GM21723 (cell line): ENCODE data around the gene LIPG.
"Not testable (repeated sequence)": the region's sequence is repeated elsewhere in the genome, so short reads cannot be mapped to it uniquely, and the experiment has no call there.

Source experiments
- ATAC-seq: cut with Tn5 transposase; IDR thresholded peaks from one replicate; pipeline ENCODE4 v1.9.1; 2021; ENCODE audit warnings: mild to moderate bottlenecking, moderate library complexity; ENCODE audit not compliant: unreplicated experiment

Gene LIPG

DNA sequence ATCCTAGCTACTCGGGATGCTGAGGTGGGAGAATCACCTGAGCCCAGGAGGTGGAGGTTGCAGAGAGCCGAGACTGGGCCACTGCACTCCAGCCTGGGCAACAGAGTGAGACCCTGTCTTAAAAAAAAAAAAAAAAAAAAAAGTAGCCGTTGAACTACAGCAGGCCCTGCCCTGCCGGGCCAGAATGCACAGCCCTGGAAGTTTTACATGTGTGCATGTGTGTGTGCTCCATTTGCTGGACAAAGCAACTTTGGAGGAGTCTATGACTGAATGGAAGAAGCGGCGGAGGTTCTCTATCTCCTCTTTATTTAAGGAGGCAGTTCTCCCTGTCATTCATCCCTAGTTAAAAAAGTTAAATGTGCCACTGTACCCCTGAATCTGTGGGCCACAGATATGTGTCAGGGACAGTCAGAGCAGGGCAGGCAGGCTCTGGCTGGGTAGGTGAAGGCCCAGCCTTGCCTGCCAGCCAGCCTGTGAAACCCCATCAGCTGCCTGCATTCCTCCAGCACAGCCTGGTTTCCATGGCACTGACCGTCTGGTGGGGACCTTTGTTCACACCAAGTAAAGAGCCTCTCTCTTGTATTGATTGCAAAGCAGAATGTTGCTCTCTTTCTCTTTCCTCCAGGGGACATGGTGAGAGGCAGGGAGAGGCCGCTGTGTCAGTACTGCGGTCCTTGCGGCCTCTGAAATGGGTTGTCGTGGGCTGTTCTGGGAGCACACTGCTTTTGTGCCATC lies 10.9 kb downstream of the LIPG start:
- no peak for ATAC-seq

DNA sequence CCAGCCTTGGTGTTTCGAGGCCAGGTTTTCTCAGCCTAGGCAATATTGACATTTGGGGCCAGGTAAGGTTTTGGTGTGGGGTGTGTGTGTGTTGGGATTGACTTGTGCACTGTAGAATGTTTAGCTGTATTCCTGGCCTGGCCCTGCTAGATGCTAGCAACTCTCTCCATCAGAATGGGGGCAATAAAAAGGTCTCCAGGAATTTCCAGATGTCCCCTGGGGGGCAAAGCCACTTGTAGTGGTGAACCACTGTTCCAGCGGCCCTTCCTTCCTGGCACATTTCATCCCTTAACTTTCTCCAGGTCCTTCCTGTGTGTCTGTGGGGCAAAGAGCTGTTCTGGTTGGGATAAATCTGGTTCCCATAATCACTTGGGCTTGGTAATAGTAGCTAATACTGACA lies 12.0 kb downstream of the LIPG start:
- no peak for ATAC-seq

DNA sequence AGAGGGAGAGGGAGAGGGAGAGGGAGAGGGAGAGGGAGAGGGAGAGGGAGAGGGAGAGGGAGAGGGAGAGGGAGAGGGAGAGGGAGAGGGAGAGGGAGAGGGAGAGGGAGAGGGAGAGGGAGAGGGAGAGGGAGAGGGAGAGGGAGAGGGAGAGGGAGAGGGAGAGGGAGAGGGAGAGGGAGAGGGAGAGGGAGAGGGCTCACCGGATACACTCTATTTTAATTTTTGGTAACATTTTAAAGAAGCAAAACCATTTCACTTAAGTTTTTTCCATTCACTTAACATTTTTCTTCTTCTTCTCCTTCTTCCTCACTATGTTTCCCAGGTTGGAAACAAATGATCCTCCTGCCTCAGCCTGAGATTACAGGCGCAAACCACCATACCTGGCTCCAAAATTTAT lies 17.2 kb downstream of the LIPG start:
- ATAC-seq: not testable (repeated sequence)

DNA sequence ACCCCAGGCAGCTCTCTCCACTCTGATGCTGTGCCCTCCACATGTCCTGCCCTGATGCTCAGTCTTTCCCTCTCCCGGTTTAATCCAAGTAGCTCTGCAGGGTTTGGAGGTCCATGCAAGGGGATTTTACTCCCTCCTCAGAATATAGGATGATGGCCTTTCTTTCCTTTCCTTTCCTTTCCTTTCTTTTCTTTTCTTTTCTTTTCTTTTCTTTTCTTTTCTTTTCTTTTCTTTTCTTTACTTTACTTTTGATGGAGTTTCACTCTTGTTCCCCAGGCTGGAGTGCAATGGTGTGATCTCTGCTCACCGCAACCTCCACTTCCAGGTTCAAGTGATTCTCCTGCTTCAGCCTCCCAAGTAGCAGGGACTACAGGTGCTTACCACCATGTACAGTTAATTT lies 17.7 kb downstream of the LIPG start:
- ATAC-seq: not testable (repeated sequence)

DNA sequence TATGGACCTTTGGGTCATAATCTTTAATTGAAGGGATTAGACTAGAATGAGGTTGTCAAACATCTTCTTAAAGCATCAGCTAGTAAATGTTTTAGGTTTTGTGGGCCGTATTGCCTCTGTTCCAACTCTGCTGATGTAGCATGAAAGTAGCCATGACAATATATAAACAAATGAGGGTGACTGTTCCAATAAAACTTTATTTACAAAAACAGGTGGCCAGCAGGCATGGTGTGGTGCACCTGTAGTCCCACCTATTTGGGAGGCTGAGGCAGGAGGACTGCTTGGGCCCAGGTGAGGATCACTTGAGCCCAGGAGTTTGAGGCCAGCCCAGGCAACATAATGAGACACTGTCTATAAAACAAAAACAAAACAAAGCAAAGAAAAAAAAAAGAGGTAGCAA lies 18.4 kb downstream of the LIPG start:
- no peak for ATAC-seq

DNA sequence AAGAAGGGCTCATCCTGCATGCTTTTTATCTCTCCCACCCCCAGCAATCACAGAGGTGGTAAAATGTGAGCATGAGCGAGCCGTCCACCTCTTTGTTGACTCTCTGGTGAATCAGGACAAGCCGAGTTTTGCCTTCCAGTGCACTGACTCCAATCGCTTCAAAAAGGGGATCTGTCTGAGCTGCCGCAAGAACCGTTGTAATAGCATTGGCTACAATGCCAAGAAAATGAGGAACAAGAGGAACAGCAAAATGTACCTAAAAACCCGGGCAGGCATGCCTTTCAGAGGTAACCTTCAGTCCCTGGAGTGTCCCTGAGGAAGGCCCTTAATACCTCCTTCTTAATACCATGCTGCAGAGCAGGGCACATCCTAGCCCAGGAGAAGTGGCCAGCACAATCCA lies 19.5 kb downstream of the LIPG start:
- ATAC-seq: no peak

DNA sequence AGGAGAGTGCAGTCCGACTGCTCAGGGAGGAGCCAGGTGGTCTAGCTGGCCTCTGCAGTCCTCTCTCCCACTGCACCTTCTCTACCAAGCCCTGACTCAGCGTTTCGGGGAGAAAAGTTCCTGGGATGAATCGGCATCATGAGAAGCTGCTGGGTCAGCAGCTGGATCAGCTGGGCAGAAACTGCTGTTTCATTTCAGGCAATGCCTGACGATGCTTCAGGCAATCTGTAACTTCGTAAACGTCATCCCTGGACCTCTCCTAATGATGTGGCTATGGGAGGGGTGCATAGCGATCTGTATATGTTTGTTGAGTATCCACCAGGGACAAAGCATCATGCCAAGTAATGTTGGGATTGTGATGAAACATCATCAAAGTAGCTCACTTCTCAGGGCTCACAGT lies 20.7 kb downstream of the LIPG start:
- no peak for ATAC-seq

DNA sequence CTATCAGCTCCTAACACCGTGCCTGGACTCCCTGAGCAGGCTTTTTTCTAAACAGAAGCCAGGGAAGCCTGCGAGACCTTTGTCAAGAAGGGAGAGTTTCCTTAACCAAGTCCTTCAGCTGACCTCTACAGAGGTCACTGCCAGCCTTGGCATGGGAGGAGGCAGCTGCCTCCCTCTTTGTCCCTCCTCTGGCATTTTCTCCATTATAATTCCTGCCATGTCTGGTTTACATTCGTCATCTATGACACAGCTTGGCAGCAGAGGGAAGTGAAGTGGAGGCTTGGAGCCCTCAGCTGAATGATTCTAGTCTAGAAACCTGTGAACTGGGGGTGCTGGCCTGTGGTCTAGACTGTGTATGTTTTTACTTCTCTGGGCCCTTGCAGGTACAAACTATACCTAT lies 22.5 kb downstream of the LIPG start:
- no peak for ATAC-seq

DNA sequence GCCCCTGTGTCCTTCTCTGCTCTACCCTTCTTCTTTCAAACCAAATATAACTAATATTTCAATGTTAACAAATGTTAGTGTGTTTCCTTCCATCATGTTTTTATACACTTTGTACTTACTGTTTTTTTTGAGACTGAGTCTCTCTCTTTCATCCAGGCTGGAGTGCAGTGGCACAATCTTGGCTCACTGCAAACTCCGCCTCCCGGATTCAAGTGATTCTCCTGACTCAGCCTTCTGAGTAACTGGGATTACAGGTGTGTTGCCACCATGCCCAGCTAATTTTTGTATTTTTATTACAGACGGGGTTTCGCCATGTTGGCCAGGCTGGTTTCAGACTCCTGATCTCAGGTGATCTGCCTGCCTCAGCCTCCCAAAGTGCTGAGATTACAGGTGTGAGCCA lies 23.1 kb downstream of the LIPG start:
- ATAC-seq: not testable (repeated sequence)

DNA sequence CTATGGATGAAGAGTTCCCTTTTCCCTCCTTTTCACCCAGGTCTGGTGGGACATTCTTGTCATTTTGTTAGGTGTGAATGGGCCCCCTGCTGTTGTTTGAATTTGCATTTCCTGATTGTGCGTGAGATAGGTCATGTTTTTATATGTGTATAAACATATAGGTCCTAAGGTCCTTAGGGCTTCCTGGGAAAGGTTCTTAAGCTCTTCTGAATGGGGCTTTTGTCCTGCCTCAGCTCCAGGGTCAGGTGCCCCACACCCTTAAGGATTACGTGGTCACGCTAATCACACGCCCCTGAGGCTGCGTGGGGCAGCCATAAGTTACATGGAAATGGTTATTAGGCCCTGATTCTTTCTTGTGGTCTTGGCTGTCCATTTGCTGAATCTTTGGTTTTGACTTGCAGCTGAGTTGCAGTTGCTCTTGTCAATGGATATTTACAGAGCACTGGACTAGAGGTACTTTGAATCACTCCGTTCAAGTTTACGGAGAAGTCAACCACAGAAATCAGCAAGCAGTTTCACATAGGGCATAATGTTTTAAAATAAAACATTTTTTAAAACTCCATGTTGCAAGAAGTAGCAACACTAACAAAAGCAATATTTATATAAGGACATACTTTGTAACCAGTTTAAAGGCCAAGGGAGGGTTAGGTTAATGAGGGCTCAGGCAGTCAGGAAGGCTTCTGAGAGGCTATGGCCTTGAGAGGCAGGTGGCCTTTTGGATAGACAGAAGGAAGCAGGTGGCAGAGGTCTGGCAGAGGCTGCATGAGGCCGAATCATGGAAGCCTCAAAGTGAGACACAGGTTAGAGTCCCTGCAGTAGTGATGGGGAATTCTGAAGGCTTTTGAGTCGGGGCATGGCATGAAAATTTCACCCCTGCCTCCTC lies 24.2 kb downstream of the LIPG start:
- ATAC-seq: no peak

DNA sequence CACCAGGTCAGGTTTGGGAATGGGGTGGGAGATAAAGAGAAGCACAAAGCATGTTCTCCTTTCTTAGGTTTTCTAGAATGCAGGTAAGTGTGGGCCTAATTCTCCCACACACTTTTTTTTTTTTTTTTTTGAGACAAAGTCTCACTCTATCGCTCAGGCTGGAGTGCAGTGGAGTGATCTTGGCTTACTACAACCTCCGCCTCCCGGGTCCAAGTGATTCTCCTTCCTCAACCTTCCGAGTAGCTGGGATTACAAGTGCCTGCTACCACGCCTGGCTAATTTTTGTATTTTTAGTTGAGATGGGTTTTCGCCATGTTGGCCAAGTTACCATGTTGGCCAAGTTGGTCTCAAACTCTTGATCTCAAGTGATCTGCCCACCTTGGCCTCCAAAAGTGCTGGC lies 26.3 kb downstream of the LIPG start:
- ATAC-seq: no peak

DNA sequence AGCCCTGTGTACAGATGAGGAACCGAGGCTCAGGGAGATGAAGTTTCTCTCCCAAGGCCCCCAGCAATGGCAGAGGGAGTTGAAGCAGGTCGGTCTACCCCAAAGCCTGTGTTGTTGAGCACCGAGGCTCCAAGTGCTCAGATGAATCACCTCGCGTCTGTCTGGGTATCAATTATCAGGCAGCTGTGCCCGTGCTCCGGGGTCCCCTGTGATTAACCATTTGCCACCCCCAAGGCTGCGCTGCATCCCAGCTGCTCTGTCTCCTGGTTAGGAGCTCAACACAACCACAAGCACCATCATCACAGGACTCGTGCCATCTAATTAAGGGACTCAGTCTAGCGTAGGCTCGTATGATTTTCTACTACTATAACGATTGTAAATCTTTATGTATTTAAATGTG lies 27.1 kb downstream of the LIPG start:
- no peak for ATAC-seq

DNA sequence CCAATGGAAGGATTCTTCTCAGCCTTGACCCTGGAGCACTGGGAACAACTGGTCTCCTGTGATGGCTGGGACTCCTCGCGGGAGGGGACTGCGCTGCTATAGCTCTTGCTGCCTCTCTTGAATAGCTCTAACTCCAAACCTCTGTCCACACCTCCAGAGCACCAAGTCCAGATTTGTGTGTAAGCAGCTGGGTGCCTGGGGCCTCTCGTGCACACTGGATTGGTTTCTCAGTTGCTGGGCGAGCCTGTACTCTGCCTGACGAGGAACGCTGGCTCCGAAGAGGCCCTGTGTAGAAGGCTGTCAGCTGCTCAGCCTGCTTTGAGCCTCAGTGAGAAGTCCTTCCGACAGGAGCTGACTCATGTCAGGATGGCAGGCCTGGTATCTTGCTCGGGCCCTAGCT lies 28.8 kb downstream of the LIPG start:
- ATAC-seq: no peak

DNA sequence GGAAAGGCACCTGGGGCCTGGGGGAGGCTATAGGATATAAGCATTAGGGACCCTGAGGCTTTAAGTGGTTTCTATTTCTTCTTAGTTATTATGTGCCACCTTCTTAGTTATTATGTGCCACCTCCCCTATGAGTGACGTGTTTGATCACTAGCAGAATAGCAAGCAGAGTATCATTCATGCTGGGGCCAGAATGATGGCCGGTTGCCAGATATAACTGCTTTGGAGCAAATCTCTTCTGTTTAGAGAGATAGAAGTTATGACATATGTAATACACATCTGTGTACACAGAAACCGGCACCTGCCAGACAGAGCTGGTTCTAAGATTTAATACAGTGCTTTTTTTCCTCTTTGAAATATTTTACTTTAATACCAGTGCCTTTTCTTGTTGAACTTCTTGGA lies 29.4 kb downstream of the LIPG start:
- no peak for ATAC-seq

DNA sequence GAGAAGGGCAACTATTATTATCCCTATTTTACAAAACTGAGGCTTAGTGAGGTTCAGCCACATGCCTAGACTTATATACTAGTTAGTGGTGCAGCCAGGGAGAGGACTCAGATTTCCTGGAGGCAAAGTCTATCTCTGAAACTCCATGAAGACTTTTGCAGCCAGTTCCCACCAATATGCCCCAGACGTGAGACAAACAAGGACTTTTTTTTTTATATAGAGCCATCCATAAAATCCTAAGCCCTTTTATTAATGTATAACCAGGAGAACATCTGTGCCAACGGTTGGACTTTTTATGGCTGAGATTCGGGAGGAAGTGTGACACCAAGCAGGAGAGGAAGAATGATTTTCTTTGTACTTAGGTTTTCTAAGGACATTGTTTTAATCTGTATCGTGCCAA lies 29.9 kb downstream of the LIPG start:
- ATAC-seq: no peak

DNA sequence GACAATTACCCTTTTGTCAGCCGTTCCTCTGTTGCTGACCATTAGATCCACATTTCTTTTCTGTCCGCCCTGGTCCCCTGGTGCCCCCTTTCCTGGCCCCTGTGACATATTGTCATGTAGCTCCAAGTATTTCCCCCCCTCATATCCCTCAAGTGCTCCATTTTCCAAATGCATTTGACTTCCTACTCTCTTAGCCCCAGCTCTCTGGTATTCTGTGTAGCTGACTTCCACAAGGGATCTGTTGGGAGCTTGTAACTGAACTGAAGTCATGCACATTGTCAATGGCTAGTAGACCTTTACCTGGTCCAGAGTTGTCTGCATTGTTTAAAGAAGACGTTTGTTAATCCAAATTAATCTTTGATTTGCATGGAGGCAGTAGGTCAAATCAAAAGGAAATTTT lies 34.8 kb downstream of the LIPG start:
- no peak for ATAC-seq

DNA sequence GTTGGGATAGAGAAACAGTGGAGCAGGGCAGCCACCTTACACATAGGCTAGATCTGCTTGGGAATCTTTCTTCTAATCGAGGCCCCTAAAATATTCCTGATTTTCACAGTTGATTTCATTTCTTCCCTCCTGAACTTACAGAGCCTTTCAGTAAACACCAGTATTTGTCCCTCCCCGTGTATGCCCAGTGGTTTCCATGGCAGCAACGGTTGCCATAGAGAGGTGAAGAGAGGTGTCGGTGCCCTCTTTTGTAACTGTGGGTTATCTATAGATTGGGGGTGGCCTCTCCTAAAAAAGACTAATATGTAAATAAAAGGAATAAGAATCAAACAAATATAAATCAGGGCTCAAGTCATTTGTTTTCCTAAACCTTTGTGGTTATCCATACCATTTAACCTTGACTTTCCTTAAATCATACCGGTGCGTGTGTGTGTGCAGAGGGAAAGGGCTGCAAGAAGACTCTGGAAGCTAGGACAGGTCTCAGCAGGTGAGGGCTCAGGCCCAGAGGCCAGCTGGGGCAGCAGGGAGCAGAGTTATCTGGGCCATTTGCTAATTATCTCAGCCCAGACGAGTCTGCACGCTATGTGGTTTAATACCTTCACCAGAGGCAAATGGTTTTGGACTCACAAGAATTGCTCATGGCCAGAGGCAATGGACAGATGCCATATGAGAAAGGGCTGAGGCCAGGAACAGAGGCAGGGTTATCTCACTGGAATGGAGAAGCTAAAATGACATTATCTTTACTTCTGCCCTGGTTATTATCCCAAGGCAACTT lies 35.5 kb downstream of the LIPG start:
- no peak for ATAC-seq

DNA sequence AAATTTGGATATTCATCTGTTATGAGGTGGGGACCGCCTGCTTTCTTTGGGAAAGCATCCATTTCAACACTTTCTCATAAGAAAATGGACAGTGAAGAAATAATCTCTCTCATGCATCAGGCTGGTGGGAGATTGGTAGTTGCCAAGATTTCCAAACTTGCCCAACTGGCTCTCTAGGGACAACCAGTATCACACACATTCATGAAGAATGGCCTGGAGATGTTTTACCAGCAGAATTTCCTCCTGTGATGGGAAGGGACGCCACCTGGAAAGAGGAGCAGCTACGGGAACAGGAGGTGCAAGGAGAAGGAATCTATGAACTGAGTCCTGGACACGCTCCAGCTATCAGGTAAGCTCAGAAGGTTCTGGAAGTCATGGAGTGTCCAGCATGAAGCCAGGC lies 39.4 kb downstream of the LIPG start:
- ATAC-seq: no peak

DNA sequence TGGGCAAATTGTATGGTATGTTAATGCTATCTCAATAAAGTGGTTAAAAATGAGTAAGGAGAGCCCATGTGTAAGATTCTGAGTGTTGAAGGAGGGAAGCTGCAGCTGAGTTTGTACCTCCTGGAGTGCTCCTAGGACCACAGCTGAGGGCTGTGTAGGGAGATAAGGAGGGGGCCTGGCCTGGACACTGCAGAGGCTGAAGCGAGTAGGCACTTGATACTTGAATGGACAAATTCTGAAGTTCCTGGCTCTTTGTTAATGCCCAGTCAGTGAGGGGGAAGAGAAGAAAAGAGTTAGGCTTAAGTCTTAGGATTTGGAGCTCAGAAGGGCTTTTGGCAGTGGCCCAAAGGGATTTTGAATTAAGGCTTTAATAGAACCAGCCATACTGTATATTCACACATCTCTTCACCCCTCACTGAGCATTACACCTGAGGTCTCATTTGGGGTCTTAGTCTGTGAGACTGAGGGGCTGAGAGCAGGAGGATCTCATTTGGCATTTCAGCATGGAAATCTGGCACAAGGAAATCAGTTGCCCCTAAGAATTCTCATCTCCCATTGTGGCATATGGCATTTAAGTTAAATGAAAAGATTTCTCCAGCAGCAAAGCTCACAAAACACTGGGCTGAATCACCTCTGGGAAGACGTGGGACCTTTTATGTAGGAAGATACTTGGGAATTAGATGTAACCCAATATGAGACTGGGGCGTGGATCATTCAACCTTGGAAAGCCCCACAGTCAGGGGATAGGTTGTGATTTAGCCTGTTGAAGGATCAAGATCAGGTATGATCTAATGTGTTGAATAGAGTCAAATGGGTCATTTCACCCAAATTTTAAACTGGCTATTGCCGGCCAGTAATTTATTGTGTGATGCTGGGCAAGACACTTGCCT lies 46.8 kb downstream of the LIPG start:
- no peak for ATAC-seq

DNA sequence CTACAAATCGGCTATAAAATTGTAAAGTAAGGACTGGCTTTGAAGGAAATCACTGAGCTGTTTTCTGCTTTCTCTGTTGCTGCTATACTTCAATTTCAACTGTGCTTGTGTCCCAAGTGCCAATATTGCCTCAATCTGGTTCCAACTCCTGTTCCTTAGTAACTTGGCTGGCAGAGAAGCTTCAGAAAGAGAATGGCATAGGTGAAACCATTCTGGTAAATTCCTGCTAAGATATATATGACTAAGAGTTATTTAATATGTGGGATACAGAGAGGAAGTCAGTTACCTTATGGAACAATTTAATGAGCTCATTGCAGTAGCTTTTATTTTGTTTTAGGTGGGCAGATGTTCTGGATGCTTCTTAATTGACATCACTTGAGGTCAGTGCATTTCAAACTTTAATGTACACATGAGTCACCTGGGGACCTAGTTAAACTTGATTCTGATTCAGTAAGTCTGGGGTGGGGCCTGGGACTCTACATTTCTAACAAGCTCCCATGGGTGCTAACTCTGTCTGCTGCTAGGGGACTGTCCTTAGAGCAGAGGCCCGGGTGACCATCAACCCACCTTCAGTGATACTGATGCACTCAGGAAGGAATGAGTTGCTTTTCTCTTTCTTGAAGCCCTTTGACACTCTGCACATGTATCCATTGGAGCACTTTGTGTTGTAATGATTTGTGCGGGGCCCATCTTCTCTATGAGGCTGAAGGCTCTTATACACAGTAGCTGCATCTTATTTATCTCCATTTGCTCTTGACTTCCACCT lies 47.6 kb downstream of the LIPG start:
- no peak for ATAC-seq
